Retinal pigment epithelial cell (primary cell): ENCODE results near the gene STRIP1.
A peak's percentile ranks its signal among the peaks of the same experiment; 100 is the strongest.

Source experiments
- DNase-seq: peaks from one replicate; pipeline ENCODE4 v3.0.0-alpha.2; 2010; ENCODE audit warnings: low read depth
- H3K4me3 ChIP-seq: 2 replicates; pipeline ENCODE4 v1.5.1; 2011; ENCODE audit warnings: mild to moderate bottlenecking, low read length, control low read depth, moderate library complexity
- CTCF ChIP-seq: conservative IDR thresholded peaks from 2 replicates; pipeline ENCODE4 v1.5.1; 2011; ENCODE audit warnings: low read depth, low read length, control low read depth, inconsistent platforms

The STRIP1 gene

GRCh38 chr1:110050602-110051261, 16.3 kb downstream of the STRIP1 start:
- H3K4me3 ChIP-seq, result no peak overlapping the region
- DNase-seq, result no peak
- no peak for TF ChIP-seq CTCF

- TF ChIP-seq CTCF, result no peak
- no peak overlapping the region for H3K4me3 ChIP-seq
- no peak for DNase-seq
Observed at GRCh38 chr1:110051262-110051648, 16.8 kb downstream of the STRIP1 start.

GRCh38 chr1:110053552-110054428, 19.4 kb downstream of the STRIP1 start:
- DNase-seq, result no peak
- TF ChIP-seq CTCF, result peak; percentile 99
- H3K4me3 ChIP-seq, result no peak overlapping the region

- no peak for TF ChIP-seq CTCF
- no peak overlapping the region for H3K4me3 ChIP-seq
- no peak for DNase-seq
Observed at GRCh38 chr1:110055493-110056284, 21.3 kb downstream of the STRIP1 start.

- TF ChIP-seq CTCF, result no peak
- no peak for DNase-seq
- H3K4me3 ChIP-seq, result no peak overlapping the region
Observed at GRCh38 chr1:110056285-110056683, 21.9 kb downstream of the STRIP1 start.

- no peak overlapping the region for H3K4me3 ChIP-seq
- DNase-seq, result no peak
- TF ChIP-seq CTCF, result no peak
Observed at GRCh38 chr1:110056776-110057175, 22.4 kb downstream of the STRIP1 start.
